SIG-M5 treated with dmso at 0.1 percent for 504 hours (cell line): Measurements from ENCODE around the gene C2CD2.

Experiments used
- DNase-seq: peaks from one replicate; lab custom pipeline; 2025; ENCODE audit not compliant: unreplicated experiment; lab: John Stamatoyannopoulos, UW

C2CD2 gene

GRCh38 chr21:41914965-41915364, 38.9 kb downstream of the C2CD2 start:
- DNase-seq: no peak

GRCh38 chr21:41914358-41914757, 39.5 kb downstream of the C2CD2 start:
- no peak for DNase-seq

GRCh38 chr21:41913230-41913629, 40.6 kb downstream of the C2CD2 start:
- no peak for DNase-seq

GRCh38 chr21:41908829-41909228, 45.0 kb downstream of the C2CD2 start:
- DNase-seq: no peak

- DNase-seq: no peak
Observed at GRCh38 chr21:41907496-41908258, 46.1 kb downstream of the C2CD2 start.

- DNase-seq: no peak
Observed at GRCh38 chr21:41906770-41907169, 47.0 kb downstream of the C2CD2 start.

- DNase-seq: no peak
Observed at GRCh38 chr21:41903559-41904351, 50.1 kb downstream of the C2CD2 start.

- DNase-seq: no peak
Observed at GRCh38 chr21:41902946-41903345, 50.9 kb downstream of the C2CD2 start.

GRCh38 chr21:41901782-41902181, 52.0 kb downstream of the C2CD2 start:
- DNase-seq: no peak

- no peak for DNase-seq
Observed at GRCh38 chr21:41901099-41901498, 52.7 kb downstream of the C2CD2 start.

GRCh38 chr21:41900401-41900800, 53.4 kb downstream of the C2CD2 start:
- no peak for DNase-seq

GRCh38 chr21:41899426-41900202, 54.2 kb downstream of the C2CD2 start:
- no peak for DNase-seq

- DNase-seq: no peak
Observed at GRCh38 chr21:41898998-41899397, 54.8 kb downstream of the C2CD2 start.

- DNase-seq: no peak
Observed at GRCh38 chr21:41897700-41898099, 56.1 kb downstream of the C2CD2 start.

- no peak for DNase-seq
Observed at GRCh38 chr21:41897047-41897669, 56.7 kb downstream of the C2CD2 start.

- DNase-seq: no peak
Observed at GRCh38 chr21:41895643-41896493, 58.0 kb downstream of the C2CD2 start.

- DNase-seq: no peak
Observed at GRCh38 chr21:41894922-41895557, 58.8 kb downstream of the C2CD2 start.

- no peak for DNase-seq
Observed at GRCh38 chr21:41894511-41894910, 59.3 kb downstream of the C2CD2 start.

- DNase-seq: no peak
Observed at GRCh38 chr21:41892726-41893125, 61.1 kb downstream of the C2CD2 start.

GRCh38 chr21:41891132-41891531, 62.7 kb downstream of the C2CD2 start:
- DNase-seq: no peak
